Heart left ventricle (tissue), 16 donors: Measurements from ENCODE around the gene BTAF1. TPM values are rescaled to one million over a fixed set of nuclear protein-coding genes. Genes with fewer than 3 reads are reported as not detected.

ENCODE experiments used
- ATAC-seq, 4 donors: fragments of 200-7000 bp; cut with Tn5 transposase; one replicate each; pipeline ENCODE4 v1.9.1; 2020 to 2022; ENCODE audit warnings: moderate library complexity in 4 of 4, mild to moderate bottlenecking in 3 of 4, moderate number of reproducible peaks in 1 of 4
- DNase-seq, 5 donors: peaks; one replicate each; pipeline ENCODE4 v3.0.0-alpha.2; 2020
- H3K27ac ChIP-seq, 12 donors: fragments of 200-600 bp; sonication (generic) in 4 of 12; one replicate each; pipeline versions ENCODE4 v1.5.0 to v1.8.0; 2016 to 2022; ENCODE audit warnings: mild to moderate bottlenecking in 2 of 12
- H3K27me3 ChIP-seq, 9 donors: fragments of 200-600 bp; sonication (generic) in 2 of 9; one replicate each; pipeline versions ENCODE4 v1.5.1 to v1.8.0; 2016 to 2022; ENCODE audit warnings: mild to moderate bottlenecking in 3 of 9
- H3K36me3 ChIP-seq, 9 donors: fragments of 200-600 bp; sonication (generic) in 2 of 9; one replicate each; pipeline versions ENCODE4 v1.5.0 to v1.8.0; 2018 to 2022; ENCODE audit warnings: mild to moderate bottlenecking in 2 of 9
- H3K4me1 ChIP-seq, 12 donors: fragments of 200-600 bp; sonication (generic) in 4 of 12; one replicate each; pipeline versions ENCODE4 v1.5.0 to v1.8.0; 2016 to 2022; ENCODE audit warnings: mild to moderate bottlenecking in 3 of 12
- H3K4me3 ChIP-seq, 12 donors: fragments of 200-600 bp; sonication (generic) in 4 of 12; one replicate each; pipeline versions ENCODE4 v1.5.0 to v1.8.0; 2017 to 2022; ENCODE audit warnings: mild to moderate bottlenecking in 9 of 12, moderate library complexity in 4 of 12
- H3K9me3 ChIP-seq, 12 donors: fragments of 200-600 bp; sonication (generic) in 4 of 12; one replicate each; pipeline versions ENCODE4 v1.5.0 to v1.8.0; 2016 to 2022; ENCODE audit warnings: mild to moderate bottlenecking in 1 of 12
- POLR2A ChIP-seq, 2 donors: fragments of 450-650 bp; IDR thresholded peaks; one replicate each; pipeline ENCODE4 v1.6.1; 2017; ENCODE audit warnings: antibody characterized with exemption in 2 of 2, mild to moderate bottlenecking in 2 of 2, moderate library complexity in 2 of 2
- WGBS, 4 donors: extraction: QIAGEN DNeasy Blood & Tissue Kit in 2 of 4; methylation state at CpG; one replicate each; pipeline versions ENCODE4 v1.1.5 to v1.1.7; 2013 to 2018; 5-methylcytosine and 5-hydroxymethylcytosine counted together
- intact Hi-C, 10 donors: fragments of 100-400 bp; cut with DNase I; formaldehyde crosslinking; loops; one replicate each; pipeline versions ENCODE4 v1.11.1 to v1.14.2; 2022
- long read RNA-seq, 3 donors: library from polyadenylated mRNA; unstranded; transcript quantifications; one replicate each; pipeline ENCODE4 v2.0.0, GENCODE V29; 2020 to 2021
- polyA plus RNA-seq, 2 donors: library from polyadenylated mRNA; stranded (reverse); fragments of 200-250 nt; gene quantifications; one replicate each; pipeline ENCODE4 v1.2.3, GENCODE V29; 2013
- total RNA-seq, 9 donors: library from RNA; depleted of rRNA in 2 of 9; stranded (reverse); fragments of >200 nt in 2 of 9; fragmentation: NEBNext Ultra II Directional in 3 of 9; extraction: Animal tissue kit (Norgen Biotek cat#: 25700) in 3 of 9; gene quantifications; one replicate each; pipeline versions ENCODE4 v1.1.0 to v1.2.4, GENCODE V29; 2016 to 2023
- TF ChIP-seq, protein P1 (sequence below), 12 donors: fragments of 200-600 bp; sonication (generic) in 4 of 12; IDR thresholded peaks; one replicate each; pipeline versions ENCODE4 v1.5.0 to v1.8.0; 2018 to 2022; ENCODE audit warnings: antibody characterized with exemption in 12 of 12, mild to moderate bottlenecking in 5 of 12
- donor health status: ischemic (EF 13 %, LVEDD 7.1; RV severe dilation, severe dysfunction).
- donor health status: healthy with polysubstance abuse.
- donor health status: DM: no; HTN: yes; CAD: no.
- donor health status: DM: no; HTN: no; CAD: no.
- donor health status: ischemic (EF 25% LVEDD 6.9; RV normal size, moderate dysfunction).
- donor health status: ischemic (EF 25% LVEDD 5.7; RV mildly dilated, moderate dysfunction).
- donor health status: healthy.
- donor health status: DM: yes; HTN: yes; CAD: no.
- donor health status: ischemic (EF 35%, LVEDD 5.7; RV mildly dilated, moderate dysfunction).
- donor health status: nonischemic (EF 11% LVEDD 7.7; RV severe dilation, severe dysfunction).
- donor health status: DM: yes; HTN: yes; CAD: no.
- donor health status: PGD.
- donor health status: ischemic (EF 29% LVEDD 5.4; RV normal size, mild dysfunction).
- donor health status: nonischemic (EF 23%, LVEDD 6.1; RV moderate dilation, normal function).

BTAF1 gene
- 10 to 100 TPM; 10.9 to 22.3 (median 12.0) TPM for total RNA-seq
- 1 to 10 TPM; 5.5 to 6.5 TPM for polyA plus RNA-seq
- long read RNA-seq, donor 1, full-length matches to known transcripts: 1 of 13 reads
- long read RNA-seq, donor 1, partial matches to known transcripts: 7 of 13 reads
- long read RNA-seq, donor 1, other reads (novel, unspliced or antisense): 5 of 13 reads
- long read RNA-seq, donor 2, partial matches to known transcripts: 23 of 49 reads
- long read RNA-seq, donor 2, other reads (novel, unspliced or antisense): 26 of 49 reads
- long read RNA-seq, donor 3, full-length matches to known transcripts: 1 of 10 reads
- long read RNA-seq, donor 3, partial matches to known transcripts: 6 of 10 reads
- long read RNA-seq, donor 3, other reads (novel, unspliced or antisense): 3 of 10 reads

- Histone ChIP-seq H3K27me3 (peaks cover 0 to under 1% (median 0%) of the 10 kb centered on the region in 9 donors), H3K4me1 (peaks cover 0 to 36% (median 26%) of the 10 kb centered on the region in 12 donors), H3K9me3 (peaks cover 0 to 12% (median 3%) of the 10 kb centered on the region in 12 donors), H3K36me3 (peaks cover 0 to 4% (median 0%) of the 10 kb centered on the region in 9 donors), H3K27ac (peak within 1 kb of the TSS; percentile 76 to 99 (median 95)), H3K4me3 (peak within 1 kb of the TSS; percentile 56 to 95 (median 88))
- DNase-seq (peak; percentile 91 to 97 (median 95)), ATAC-seq (peak; percentile 99 to 100 (median 100))
- TF ChIP-seq, protein P1, sequence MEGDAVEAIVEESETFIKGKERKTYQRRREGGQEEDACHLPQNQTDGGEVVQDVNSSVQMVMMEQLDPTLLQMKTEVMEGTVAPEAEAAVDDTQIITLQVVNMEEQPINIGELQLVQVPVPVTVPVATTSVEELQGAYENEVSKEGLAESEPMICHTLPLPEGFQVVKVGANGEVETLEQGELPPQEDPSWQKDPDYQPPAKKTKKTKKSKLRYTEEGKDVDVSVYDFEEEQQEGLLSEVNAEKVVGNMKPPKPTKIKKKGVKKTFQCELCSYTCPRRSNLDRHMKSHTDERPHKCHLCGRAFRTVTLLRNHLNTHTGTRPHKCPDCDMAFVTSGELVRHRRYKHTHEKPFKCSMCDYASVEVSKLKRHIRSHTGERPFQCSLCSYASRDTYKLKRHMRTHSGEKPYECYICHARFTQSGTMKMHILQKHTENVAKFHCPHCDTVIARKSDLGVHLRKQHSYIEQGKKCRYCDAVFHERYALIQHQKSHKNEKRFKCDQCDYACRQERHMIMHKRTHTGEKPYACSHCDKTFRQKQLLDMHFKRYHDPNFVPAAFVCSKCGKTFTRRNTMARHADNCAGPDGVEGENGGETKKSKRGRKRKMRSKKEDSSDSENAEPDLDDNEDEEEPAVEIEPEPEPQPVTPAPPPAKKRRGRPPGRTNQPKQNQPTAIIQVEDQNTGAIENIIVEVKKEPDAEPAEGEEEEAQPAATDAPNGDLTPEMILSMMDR (IDR thresholded peaks at IDR 0.05): peak in 1 of 12 donors; percentile 16
- peak; percentile 31 to 90 for TF ChIP-seq POLR2A (IDR thresholded peaks at IDR 0.05)
- intact Hi-C loops: loop anchor here in 2 of 10 donors (1.0 to 10.0 kb wide), 3 partner anchors 14 to 529 kb away; partner anchors contain the start of genes FGFBP3 (in 1 of the 2) and TNKS2 (in 1 of the 2)
- 0 to 1% (median 0%) methylated on average over 20 to 65 of the region's 65 CpGs for WGBS, 4 donors
These were observed at the start of gene BTAF1 for GRCh38 chr10:91923371-91924211. Gene BTAF1, plus strand, starts transcription at chr10:91923770. Its CDS starts 307 bp downstream, at chr10:91924077.

DNA sequence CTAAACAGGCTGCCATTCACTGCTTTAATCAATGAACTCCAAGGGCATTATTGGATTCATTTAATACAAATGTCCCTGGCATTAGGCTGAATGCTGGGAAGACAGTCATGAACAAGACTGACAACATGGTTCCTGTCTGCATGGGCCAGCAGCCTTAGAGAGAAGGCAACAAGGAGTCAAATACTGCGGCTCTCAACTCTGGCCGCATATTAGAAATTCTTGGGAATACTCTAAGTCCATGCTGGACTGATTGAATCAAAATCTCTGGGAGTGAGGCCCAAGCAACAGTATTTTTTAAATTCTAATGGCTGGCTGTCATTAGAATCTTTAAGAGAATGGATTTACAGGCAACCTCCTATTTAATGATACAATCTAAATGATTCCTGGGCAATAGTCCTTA is 48.4 kb upstream of the BTAF1 start:
- DNase-seq (no peak), ATAC-seq (no peak)
- no peaks in the 10 kb centered on the region for H3K36me3 ChIP-seq
- H3K4me3 ChIP-seq: no peak overlapping the region
- TF ChIP-seq, protein P1 (IDR thresholded peaks at IDR 0.05): no peak
- no peak for TF ChIP-seq POLR2A (IDR thresholded peaks at IDR 0.05)
- H3K9me3 ChIP-seq: no peaks in the 10 kb centered on the region
- 84 to 95% (median 89%) methylated on average over 2 of the region's 2 CpGs for WGBS, 4 donors
- intact Hi-C loops: no loop called here
- no peak overlapping the region for H3K27ac ChIP-seq
- H3K27me3 ChIP-seq: no peaks in the 10 kb centered on the region
- no peaks in the 10 kb centered on the region for H3K4me1 ChIP-seq

DNA sequence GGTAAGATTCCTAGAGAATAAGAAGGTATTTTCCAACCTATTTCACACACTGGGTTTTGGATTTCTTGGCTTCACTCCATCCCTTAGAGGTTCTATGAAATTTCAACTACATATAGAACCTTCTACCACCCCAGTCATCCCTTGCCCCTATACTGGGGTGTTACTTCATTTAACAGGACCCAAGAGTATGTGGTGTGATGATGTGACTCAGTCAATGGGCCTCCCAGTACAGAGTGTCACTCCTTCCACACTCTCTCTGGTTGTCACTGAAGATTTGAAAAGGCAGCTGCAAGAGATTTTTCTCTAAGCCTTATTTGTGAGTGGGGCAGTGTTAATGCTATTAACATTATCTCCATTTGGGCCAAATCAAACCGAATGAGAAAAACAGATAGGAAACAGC is 47.8 kb upstream of the BTAF1 start:
- no peak for ATAC-seq
- intact Hi-C loops: no loop called here
- H3K9me3 ChIP-seq: no peaks in the 10 kb centered on the region
- peaks cover 0 to 3% (median 0%) of the 10 kb centered on the region in 12 donors for H3K4me1 ChIP-seq
- H3K36me3 ChIP-seq: no peaks in the 10 kb centered on the region
- DNase-seq: no peak
- TF ChIP-seq, protein P1 (IDR thresholded peaks at IDR 0.05): no peak
- TF ChIP-seq POLR2A (IDR thresholded peaks at IDR 0.05): no peak
- H3K27me3 ChIP-seq: no peaks in the 10 kb centered on the region
- H3K27ac ChIP-seq: no peak overlapping the region
- no peak overlapping the region for H3K4me3 ChIP-seq
- 51 to 76% (median 68%) methylated on average over 1 of the region's 1 CpG for WGBS, 4 donors
